ENCODE measurements around the gene INSIG2. TPM values are rescaled to one million over a fixed set of nuclear protein-coding genes. Genes with fewer than 3 reads are reported as not detected.

The INSIG2 gene
- polyA plus RNA-seq, 1 donor (not counting 4 experiments of a cell fraction or from before 2014, with no cell fraction given), result 28.6 TPM

GRCh38 chr2:118049140-118049815 is 39.0 kb upstream of the INSIG2 start:
- Histone ChIP-seq H3K9me1 (ENCODE audit: control insufficient read depth, extremely low read depth, insufficient read depth, low read length) (no peaks in the 10 kb centered on the region), H3K27ac (ENCODE audit: control insufficient read depth, insufficient read depth, low read length) (no peak overlapping the region), H3K9me3 (ENCODE audit: control insufficient read depth, low read depth, low read length) (no peaks in the 10 kb centered on the region), H3K9ac (ENCODE audit: control insufficient read depth, extremely low read depth, insufficient read depth, low read length) (no peak overlapping the region), H3K36me3 (ENCODE audit: control insufficient read depth in 2 of 2, extremely low read depth in 1 of 2, insufficient read depth in 2 of 2, low read length in 2 of 2) (no peaks in the 10 kb centered on the region), H3K79me2 (ENCODE audit: control insufficient read depth, insufficient read depth, low read length) (no peaks in the 10 kb centered on the region), H3K4me3 (ENCODE audit: control insufficient read depth in 2 of 3, extremely low read depth in 1 of 3, insufficient read depth in 2 of 3, low read depth in 1 of 3, low read length in 3 of 3) (no peak overlapping the region), H3K4me2 (ENCODE audit: control insufficient read depth, extremely low read depth, insufficient read depth, low read depth, low read length) (no peak overlapping the region), H3K27me3 (ENCODE audit: control insufficient read depth, extremely low read depth, insufficient read depth, low read length) (no peaks in the 10 kb centered on the region), H2AFZ (ENCODE audit: control insufficient read depth, low read length) (no peak overlapping the region), H3K4me1 (ENCODE audit: control insufficient read depth, extremely low read depth, insufficient read depth, low read length) (peaks cover 9% of the 10 kb centered on the region), H4K20me1 (ENCODE audit: control insufficient read depth, extremely low read depth, insufficient read depth, low read length) (no peaks in the 10 kb centered on the region)
- TF ChIP-seq, protein P1, sequence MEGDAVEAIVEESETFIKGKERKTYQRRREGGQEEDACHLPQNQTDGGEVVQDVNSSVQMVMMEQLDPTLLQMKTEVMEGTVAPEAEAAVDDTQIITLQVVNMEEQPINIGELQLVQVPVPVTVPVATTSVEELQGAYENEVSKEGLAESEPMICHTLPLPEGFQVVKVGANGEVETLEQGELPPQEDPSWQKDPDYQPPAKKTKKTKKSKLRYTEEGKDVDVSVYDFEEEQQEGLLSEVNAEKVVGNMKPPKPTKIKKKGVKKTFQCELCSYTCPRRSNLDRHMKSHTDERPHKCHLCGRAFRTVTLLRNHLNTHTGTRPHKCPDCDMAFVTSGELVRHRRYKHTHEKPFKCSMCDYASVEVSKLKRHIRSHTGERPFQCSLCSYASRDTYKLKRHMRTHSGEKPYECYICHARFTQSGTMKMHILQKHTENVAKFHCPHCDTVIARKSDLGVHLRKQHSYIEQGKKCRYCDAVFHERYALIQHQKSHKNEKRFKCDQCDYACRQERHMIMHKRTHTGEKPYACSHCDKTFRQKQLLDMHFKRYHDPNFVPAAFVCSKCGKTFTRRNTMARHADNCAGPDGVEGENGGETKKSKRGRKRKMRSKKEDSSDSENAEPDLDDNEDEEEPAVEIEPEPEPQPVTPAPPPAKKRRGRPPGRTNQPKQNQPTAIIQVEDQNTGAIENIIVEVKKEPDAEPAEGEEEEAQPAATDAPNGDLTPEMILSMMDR (optimal IDR thresholded peaks at IDR 0.05 in 1 of 3, IDR thresholded peaks at IDR 0.05 in 1 of 3, conservative IDR thresholded peaks at IDR 0.05 in 1 of 3; ENCODE audit: extremely low read depth in 1 of 3, insufficient read depth in 2 of 3, low read length in 3 of 3), result no peak
- TF ChIP-seq EZH2 (IDR thresholded peaks at IDR 0.05; ENCODE audit: low read length), result no peak
- FAIRE-seq (no peak), DNase-seq (ENCODE audit: low read depth, low spot score) (no peak)
- dilution Hi-C loops (cut with MboI; ENCODE audit: extremely low pct_ligation_motif_present, low sequenced_read_pairs), result no loop called here

DNA sequence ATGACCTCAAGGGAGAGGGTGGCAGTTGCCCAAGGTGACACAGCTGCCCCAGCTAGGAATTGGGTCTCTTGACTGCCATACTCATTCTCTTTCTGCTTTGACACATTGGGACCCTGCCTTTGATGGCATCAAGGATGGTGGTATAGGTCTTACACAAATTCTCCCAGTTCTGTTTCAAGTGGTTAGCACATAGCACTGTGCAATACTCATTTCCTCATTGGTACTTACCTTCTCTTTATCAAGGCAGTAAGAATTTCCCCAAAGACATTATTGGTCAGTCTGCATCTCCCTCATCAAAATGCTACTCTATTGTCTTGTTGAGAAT is 38.5 kb upstream of the INSIG2 start:
- no peak for TF ChIP-seq EZH2 (IDR thresholded peaks at IDR 0.05; ENCODE audit: low read length)
- TF ChIP-seq, protein P1 (optimal IDR thresholded peaks at IDR 0.05 in 1 of 3, IDR thresholded peaks at IDR 0.05 in 1 of 3, conservative IDR thresholded peaks at IDR 0.05 in 1 of 3; ENCODE audit: extremely low read depth in 1 of 3, insufficient read depth in 2 of 3, low read length in 3 of 3), result no peak
- DNase-seq (ENCODE audit: low read depth, low spot score) (no peak), FAIRE-seq (no peak)
- Histone ChIP-seq H2AFZ (ENCODE audit: control insufficient read depth, low read length) (no peak overlapping the region), H3K36me3 (ENCODE audit: control insufficient read depth in 2 of 2, extremely low read depth in 1 of 2, insufficient read depth in 2 of 2, low read length in 2 of 2) (no peaks in the 10 kb centered on the region), H3K27me3 (ENCODE audit: control insufficient read depth, extremely low read depth, insufficient read depth, low read length) (no peaks in the 10 kb centered on the region), H3K9me3 (ENCODE audit: control insufficient read depth, low read depth, low read length) (no peaks in the 10 kb centered on the region), H3K9ac (ENCODE audit: control insufficient read depth, extremely low read depth, insufficient read depth, low read length) (no peak overlapping the region), H3K79me2 (ENCODE audit: control insufficient read depth, insufficient read depth, low read length) (no peaks in the 10 kb centered on the region), H3K4me3 (ENCODE audit: control insufficient read depth in 2 of 3, extremely low read depth in 1 of 3, insufficient read depth in 2 of 3, low read depth in 1 of 3, low read length in 3 of 3) (no peak overlapping the region), H3K4me2 (ENCODE audit: control insufficient read depth, extremely low read depth, insufficient read depth, low read depth, low read length) (no peak overlapping the region), H3K4me1 (ENCODE audit: control insufficient read depth, extremely low read depth, insufficient read depth, low read length) (peaks cover 9% of the 10 kb centered on the region), H3K9me1 (ENCODE audit: control insufficient read depth, extremely low read depth, insufficient read depth, low read length) (no peaks in the 10 kb centered on the region), H4K20me1 (ENCODE audit: control insufficient read depth, extremely low read depth, insufficient read depth, low read length) (no peaks in the 10 kb centered on the region), H3K27ac (ENCODE audit: control insufficient read depth, insufficient read depth, low read length) (no peak overlapping the region)
- dilution Hi-C loops (cut with MboI; ENCODE audit: extremely low pct_ligation_motif_present, low sequenced_read_pairs), result no loop called here
